COLO829 (cell line): ENCODE data around the gene SPATC1L.
"Not testable (repeated sequence)": the region's sequence is repeated elsewhere in the genome, so short reads cannot be mapped to it uniquely, and the experiment has no call there.

ENCODE experiments used
- DNase-seq: peaks from one replicate; pipeline ENCODE4 v3.0.0; 2012; ENCODE audit warnings: low spot score

Gene SPATC1L

DNA sequence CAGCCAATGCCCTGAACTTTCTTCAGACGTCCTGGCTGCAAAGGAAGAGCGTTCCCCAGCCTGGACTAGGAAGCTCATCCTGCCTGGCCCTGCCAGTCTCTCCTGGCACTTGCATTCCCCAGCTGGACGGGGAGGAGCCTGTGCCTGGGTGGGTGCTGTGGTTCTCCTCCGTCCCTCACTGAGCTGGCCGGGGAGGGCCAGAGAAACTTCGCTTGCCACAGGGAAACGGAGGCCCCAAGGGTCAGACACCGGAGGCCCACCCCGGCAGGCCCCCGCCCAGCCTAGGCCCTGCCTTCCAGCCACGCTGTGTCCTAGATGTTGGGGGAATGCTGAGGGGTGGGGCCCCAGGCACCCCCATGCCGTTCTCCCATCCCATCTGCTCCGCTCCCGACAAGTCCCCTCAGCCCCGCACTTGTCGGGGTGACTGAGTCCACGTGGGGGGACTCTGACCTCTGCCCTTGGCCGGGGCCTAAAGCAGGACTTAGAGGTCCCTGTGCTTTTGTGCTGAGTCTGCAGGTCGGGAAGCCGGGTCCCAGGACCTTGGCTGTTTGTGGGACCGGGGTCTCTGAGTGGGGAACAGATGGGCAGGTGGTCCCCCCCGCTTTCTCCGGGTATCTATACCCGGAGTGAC, 33.7 kb downstream of the SPATC1L start:
- no peak for DNase-seq

DNA sequence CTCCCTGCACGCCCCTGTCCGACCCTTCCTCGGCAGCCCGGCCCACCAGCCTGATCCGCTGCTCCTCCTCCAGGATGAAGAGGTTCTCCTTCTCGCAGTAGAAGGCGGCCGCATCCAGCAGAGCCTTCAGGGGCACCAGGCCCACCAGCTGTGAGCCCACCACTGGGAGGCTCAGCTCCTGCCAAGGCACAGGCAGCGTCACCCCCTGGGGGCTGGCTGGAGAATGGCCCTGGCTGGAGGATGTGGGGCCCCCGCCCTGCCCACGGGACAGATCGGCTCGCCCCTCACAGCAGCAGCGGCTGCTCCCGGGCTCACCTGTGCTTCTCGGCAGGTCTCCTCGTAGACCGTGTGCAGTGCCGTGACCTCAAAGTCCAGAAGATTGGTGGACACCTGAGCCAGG, 34.2 kb downstream of the SPATC1L start:
- no peak for DNase-seq

DNA sequence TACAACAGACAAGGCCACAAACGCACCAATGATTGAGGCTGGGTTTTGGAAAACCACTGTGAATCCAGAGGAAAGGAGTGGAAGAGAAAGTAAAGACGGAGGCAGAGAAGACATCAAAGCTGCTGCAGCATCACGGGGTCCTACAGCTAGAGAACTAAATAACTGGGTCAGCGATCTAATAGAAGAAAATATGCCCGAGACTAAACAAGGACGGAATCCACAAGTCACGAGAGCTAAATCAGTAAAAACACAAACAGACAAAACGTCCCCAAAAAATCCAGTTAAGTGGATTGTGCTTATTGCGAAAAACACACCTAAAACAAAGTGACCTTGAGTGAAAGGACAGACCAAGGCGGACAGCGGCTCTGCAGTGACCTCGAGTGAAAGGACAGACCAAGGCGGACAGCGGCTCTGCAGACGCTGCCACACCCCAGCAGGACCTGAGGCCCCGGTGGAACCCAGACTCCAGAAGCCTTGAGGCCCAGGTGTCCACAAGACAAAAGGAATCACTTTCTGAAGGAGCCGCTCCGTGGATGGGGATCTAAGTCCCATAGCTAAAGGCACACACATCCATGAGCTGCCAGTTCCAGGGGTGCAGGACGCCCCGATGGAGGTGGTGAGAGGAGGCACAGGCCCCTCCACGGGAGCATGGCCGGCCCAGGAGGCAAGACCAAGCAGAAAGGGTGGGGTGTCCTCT, 34.9 kb downstream of the SPATC1L start:
- DNase-seq, result no peak

DNA sequence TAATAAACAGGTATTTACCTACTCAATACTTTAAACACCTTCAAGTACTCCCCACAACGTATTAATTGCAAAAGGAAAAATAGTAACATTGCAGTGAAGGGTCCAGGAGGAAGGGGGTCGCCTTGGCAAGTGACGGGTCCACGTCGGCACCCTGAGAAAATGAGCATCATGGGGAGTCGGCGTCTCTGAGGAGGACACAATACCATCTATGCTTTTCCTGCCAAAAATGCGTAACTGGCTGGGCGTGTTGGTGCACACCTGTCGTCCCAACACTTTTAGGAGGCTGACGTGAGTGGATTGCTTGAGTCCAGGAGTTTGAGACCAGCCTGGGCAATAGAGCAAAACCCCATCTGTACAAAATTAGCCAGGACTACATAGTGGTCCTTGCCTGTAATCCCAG, 36.2 kb downstream of the SPATC1L start:
- no peak for DNase-seq

DNA sequence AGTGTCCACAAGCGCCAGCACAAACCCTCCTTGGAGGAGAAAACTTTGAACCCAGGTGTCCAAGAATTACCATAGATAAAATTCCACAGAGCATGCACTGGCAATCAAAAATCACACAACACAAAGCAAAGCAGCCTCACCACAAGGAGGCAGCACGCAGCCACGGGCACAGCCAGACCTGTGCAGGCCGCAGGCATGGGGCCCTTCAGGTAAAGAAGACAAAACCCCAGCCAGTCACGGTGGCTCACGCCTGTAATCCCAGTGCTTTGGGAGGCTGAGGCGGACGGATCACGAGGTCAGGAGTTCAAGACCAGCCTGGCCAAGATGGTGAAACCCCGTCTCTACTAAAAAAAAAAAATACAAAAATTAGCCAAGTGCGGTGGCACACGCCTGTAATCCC, 36.8 kb downstream of the SPATC1L start:
- DNase-seq, result peak; percentile 22

DNA sequence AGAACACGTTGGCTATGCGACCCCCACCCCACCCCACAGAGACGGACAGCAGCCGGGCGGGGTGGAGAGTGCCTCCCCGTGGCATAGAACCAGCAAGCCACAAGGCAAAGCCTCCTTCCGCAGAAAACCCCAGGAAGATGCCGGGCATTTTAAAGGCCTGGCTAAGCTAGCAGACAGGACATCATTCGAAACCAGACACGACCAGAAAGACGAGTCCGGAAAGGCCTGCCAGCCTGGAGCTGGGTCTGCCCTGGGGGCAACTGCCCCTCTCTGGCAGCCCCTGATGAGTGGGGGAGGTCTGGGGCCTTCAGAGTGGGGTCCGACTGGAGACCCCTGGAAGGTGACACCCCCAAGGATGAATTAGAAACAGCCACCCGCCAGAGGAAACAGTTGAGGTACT, 37.4 kb downstream of the SPATC1L start:
- no peak for DNase-seq

DNA sequence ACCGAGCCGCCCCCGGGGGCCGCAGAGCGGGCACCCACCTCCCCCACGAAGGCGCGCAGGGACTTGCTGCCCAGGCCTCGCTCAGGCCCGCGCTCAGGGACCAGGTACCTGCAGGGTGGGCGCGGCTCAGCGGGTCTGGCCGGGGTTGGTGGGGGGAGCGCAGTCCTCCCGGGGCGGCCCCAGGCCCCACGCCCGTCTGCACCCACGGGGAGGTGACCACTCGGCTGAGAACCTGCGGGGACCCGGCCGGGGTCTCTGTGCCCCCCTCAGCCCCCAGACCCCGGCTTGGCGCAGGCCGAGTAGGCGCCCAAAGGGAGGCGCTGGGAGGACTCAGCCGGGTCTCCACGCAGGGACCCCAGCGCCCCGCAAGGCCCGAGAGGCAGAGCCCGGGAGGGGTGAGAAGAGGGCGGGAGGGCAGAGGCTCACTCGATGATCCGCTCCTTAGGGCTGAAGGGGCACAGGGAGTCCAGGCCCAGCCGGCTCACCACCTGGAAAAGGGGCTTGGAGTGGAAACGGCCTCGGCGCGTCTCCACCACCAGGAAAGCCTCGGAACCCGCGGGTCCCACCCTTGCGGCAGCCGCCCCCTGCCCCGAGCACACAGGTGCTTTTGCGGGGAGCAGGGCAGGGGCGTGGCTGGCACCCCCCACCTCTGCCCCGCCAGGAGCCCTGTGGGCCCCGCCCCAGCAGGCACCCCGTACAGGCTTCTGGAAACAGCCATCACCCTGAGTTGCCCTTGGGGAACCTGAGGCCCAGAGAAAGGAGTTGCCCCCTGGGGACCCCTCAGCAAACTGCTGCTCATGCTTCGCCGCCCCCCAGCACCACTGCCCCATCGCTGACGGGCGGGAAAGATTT, 38.2 kb downstream of the SPATC1L start:
- no peak for DNase-seq

DNA sequence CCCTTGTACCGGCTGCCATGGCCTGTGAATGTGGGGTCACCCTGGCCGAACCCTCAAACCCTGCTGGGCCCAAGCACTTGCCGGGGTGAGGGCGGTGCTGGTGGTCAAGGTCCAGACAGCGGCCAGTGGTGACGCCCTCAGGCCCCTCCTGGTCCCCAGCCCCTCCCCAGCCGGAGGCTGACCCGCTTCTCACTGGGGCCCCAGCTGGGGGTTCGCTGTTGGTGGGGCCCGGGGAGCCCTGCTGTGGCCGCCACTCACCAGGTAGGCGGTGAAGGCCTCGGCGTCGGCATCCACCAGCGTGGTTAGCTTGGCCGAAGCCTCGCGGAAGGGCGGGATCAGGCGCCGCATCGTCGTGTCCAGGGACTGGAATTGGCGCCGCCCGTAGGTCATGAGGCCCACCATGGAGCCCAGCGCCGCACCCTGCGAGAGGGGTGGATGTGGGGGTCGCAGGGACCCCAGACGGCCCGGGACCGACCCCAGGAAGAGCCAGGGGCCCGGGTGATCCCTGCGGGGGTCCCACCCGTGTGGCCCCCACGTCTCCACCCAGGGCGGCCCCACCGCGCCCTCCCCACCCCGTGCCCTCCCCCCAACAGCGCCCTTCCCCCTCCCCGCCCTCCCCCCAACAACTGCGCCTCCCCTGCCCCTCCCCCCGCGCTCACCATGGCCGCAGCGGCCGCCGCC, 39.0 kb downstream of the SPATC1L start:
- no peak for DNase-seq

DNA sequence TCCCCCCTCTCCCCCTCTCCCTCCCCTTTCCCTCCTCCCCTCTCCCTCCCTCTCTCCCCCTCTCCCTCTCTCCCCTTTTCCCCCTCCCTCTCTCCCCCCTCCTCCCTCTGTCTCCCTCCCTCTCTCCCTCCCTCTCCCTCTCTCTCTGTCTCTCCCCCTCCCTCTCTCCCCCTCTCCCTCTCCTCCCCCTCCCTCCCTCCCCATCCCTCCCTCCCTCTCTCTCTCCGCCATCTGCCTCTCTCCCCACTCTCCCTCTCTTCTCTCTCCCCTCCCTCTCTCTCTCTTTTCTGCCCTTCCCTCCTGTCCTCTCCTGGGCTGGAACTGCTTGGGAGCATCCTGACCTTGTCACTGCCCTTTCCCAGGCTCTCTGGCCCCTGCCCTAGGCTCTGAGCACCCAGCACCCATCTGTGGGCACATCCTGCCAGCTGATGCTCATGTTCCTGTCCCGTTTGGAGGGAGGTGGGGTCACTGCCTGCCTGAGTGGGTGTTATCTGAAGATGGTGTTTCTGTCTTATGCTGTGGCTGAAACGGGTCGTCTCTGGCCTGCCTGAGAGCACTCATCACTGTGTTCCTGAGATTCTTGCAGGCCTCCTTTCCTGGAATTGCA, 39.7 kb downstream of the SPATC1L start:
- DNase-seq, result no peak

DNA sequence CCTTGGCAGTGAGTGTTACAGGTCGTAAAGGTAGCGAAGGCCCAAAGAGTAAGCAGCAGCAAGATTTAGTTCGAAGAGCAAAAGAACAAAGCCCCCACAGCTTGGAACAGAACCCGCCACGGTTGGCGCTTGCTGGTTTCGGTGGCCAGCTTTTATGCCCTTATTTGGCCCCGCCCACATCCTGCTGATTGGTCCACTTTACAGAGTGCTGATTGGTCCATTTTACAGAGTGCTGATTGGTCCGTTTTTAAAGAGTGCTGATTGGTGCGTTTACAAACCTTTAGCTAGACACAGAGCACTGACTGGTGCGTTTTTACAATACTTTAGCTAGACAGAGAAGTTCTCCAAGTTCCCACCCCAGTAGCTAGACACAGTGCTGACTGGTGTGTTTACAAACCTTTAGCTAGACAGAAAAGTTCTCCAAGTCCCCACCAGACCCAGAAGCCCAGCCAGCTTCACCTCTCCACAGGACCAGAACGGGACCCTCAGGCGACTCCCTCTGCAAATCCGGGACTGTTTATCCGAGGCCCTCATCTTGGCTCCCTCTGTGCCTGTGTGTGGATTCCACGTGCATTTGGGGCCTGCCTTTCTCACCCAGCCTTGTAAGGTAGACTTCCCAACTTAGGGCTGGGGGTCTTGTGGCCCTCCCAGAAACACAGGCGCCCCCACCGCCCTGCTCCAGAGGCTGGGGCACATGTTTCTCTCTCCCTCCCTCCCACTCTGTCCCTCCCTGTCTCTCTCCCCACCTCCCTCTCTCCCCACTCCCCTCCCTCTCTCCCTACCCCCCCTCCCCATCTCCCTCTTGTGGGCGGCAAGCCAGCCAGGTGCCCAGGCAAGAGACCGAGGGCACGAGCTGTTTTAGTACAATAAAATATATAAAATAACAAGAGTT, 41.4 kb downstream of the SPATC1L start:
- DNase-seq, result no peak

DNA sequence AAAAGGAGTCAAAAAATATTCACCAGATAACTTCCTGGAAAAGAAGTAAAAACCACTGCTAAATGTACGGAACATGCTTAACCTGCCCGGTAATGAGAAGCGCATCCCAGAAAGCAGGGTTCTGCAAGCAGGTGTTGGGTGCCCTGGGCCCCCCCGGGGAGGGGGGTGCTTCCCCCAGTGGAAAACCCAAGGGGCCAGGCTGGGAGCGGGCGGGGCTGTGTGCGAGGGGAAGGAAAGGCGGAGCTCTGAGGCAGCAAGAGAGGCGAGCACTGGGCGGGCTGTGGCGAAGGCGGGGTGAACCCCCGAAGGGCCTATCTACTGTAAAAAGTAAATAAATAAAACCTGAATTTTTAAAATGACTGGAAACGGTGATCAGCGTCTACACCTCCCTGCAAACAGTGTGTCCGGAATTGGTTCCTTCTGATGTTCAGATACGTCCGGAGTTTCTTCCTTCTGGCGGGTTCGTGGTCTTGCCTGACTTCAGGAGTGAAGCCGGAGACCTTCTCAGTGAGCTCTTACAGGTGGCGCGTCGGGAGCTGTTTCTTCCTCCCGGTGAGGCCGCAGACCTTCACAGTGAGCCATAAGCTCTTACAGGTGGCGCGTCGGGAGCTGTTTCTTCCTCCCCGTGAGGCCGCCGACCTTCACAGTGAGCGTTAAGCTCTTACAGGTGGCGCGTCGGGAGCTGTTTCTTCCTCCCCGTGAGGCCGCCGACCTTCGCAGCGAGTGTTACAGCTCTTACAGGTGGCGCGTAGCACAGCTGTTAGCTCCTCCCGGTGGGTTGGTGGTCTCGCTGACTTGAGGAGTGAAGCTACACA, 42.3 kb downstream of the SPATC1L start:
- DNase-seq, result no peak

DNA sequence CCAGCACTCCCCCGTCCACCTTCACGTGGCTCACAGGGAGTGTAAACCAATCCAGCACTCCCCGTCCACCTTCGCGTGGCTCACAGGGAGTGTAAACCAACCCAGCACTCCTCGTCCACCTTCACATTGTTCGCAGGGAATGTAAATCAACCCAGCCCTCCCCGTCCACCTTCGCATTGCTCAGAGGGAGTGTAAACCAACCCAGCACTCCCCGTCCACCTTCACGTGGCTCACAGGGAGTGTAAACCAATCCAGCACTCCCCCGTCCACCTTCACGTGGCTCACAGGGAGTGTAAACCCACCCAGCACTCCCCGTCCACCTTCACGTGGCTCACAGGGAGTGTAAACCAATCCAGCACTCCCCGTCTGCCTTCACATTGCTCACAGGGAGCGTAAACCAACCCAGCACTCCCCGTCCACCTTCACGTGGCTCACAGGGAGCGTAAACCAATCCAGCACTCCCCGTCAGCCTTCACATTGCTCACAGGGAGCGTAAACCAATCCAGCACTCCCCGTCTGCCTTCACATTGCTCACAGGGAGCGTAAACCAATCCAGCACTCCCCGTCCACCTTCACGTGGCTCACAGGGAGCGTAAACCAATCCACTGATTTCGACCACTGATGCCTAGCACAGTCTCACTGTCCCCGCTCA, 43.8 kb downstream of the SPATC1L start:
- not testable (repeated sequence) for DNase-seq

DNA sequence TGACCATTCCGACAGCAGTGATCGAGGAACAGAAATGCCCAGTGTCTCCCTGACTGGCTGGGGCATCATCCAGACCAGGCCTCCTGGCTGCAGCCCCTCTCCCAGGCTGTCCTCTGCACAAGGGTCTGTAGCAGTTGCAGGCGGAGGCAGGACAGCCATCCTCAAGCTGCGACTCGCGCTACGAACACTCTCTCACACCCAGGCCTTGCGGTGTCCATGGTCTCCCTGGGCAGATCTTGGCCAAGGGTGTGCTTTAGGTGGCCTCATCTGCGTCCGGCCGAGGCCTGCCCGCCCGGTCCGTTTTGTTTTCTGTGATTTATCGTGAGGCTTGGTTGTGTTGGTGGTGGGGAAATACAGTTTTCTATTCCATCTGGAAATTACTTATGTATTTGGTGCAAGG, 44.6 kb downstream of the SPATC1L start:
- DNase-seq, result no peak

DNA sequence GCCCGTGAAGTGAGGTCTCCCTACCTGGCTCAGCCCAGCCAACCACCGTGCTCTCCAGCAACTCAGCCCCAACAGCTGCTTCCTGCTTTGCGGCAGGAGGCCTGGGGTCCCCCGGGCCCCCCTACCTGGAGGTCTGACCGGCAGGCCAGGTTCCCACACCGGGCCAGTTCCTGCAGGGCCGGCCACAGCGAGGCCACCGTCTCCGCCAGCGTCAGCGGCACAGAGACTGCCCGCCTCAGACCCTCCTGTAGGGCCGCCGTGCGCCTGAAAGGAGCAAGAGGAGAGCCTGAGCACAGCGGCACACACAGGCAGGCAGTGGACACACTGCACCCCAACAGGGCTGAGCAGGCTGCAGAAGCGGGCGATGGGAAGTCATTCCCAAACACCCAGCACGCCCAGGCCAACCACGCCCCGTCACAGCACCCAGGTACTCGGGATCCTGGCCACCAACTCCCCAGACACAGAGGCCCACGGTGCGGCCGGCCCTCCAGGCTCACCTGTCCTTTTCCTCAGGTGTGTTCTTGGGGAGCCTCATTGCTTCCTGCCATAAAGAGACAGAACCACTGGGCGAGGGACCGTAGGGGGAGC, 45.8 kb downstream of the SPATC1L start:
- DNase-seq, result no peak

DNA sequence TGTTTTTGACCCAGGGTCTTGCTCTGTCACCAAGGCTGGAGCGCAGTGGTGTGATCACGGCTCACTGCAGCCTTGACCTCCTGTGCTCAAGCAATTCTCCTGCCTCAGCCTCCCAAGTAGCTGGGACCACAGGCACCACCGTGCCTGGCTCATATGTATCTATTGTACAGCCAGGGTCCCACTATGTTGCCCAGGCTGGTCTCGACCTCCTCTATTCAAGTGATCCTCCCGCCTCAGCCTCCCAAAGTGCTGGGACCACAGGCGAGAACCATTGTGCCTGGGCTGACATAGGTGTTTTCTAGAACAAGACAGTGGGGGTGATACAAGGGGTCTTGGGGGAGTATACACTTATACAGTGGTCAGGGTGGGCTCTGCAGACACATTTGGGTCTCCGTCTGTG, 46.4 kb downstream of the SPATC1L start:
- DNase-seq, result no peak

DNA sequence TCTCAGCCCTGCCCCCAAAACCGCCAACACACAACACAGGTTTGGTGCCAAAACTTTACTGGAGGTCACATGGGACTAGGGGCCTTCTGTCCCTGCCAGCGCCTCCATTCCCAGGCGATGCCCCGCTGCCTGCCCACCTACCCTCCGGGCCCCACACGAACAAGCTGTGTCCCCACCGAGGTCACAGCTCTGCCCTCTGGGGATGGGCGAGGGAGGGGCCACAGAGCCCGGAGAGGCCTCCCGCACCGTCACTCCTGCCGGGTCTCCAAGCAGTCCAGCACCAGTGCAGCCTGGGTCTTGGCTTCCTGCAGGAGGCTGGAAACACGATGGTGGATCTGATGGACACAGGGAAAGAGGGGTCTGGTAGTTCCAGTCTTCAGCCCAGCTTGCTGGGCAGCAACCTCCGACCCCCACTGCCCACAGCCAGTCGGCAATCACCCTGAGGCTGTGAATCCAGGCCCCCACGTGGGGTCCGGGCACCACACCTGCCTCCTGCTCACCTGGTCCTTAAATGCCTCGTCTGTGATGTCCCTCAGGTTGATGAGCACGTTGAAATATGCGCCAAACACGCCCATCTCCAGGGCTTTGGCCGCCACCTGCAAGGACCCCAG, 47.4 kb downstream of the SPATC1L start:
- DNase-seq, result no peak

DNA sequence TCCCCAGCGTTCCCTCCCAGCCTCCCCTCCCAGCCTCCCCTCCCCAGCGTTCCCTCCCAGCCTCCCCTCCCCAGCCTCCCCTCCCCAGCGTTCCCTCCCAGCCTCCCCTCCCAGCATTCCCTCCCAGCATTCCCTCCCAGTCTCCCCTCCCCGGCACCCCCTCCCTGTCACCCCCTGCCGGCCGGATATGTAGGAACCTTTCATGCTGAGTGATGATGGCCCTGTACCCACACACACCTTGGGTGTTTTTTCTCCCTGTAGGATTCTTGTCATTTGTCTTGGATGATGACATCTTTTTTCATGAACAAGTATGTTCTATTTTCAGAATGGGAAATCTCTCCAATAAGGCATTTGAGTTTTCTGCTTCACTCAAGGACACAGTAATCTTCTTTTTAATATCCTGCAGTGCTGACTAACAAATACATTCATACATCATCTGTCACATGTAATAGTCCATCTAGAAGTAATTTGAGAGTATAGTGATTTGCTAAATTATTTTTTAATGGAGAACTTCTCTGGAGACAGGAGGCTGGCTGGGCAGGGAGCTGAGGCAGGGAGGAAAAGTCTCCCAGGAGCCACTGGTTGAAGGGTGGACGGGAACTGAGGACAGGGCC, 48.4 kb downstream of the SPATC1L start:
- DNase-seq, result no peak
